Measurements from ENCODE around the gene OBI1. TPM values are rescaled to one million over a fixed set of nuclear protein-coding genes. Genes with fewer than 3 reads are reported as not detected.

Gene OBI1
- polyA plus RNA-seq, 2 of the 4 experiments (the other 2 are of a cell fraction) = 8.7 to 13.9 TPM

DNA sequence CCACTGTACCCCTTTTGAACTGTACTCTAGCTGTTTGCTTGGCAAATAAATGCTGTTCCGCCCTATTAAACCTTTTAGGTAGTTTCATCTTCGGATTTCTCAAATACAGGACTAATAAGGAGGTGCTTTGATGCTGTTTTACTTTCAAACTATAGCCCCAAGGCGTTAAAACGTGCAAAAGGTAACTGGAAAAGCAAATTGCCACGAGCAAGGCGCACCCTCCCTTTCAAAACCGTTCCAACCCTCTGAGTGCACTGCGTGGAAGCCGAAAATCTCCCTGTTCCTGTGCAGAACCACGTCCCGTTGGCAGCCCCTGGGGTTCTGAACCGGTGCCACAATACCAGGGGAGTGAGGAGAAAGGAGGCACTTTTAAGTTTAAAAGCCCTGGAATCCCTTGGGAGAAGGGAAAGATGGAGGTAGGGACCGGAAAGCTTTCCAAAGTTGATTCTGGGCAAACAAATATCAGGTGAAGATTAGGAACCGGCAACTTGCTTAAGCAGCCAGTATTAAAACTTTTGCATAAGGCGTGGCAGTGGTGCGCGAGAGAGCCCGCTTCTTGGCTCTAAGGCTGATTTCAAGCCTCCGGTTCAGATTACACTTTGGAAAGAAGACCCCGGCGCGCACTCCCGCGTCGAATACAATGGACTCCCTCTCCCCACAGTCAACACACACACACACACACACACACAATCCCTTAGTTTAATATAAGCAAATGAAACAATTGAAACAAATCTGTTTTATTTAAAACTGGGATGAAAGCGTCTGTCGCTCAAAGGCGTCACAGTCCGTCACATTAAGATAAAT lies 65.1 kb downstream of the OBI1 start:
- FAIRE-seq = no peak
- no peak for TF ChIP-seq PHF8 (IDR thresholded peaks at IDR 0.05; ENCODE audit: borderline replicate concordance, low read depth)
- no peak for TF ChIP-seq HOXA7 (CRISPR knock-in tag; IDR thresholded peaks at IDR 0.05)
- no peak for TF ChIP-seq ZC3H11A (IDR thresholded peaks at IDR 0.05)
- Histone ChIP-seq H3K4me3 (no peak overlapping the region), H3K4me2 (no peak overlapping the region), H3K27ac (no peak overlapping the region), H3K9me3 (no peaks in the 10 kb centered on the region), H3K4me1 (no peaks in the 10 kb centered on the region)
- CTCF ChIA-PET = no interaction called here
- 51% methylated on average over 29 of the region's 29 CpGs for WGBS (ENCODE audit: missing lambda C conversion rate)
- ATAC-seq = no peak
- DNase-seq (ENCODE audit: low read depth in 1 of 2, low spot score in 1 of 2) = no peak
- POLR2A ChIA-PET = no interaction called here

DNA sequence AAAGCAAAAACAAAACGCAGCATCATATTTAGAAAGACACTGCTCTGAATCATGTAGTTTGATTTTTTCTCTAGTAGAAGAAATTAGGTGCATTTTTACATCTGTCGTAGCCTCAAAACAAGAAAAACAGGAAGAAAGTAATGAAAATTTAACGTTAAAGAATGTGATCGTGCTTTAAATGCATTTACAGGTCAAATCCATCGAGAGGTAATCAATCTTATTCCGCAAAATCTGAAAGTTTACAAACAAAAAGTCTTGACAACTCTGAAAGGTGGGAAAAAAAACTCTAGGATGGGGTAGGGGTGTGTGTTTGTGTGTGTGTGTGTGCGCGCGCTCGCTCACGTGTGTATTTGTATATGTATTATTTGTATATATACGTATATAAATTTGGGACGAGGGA lies 65.8 kb downstream of the OBI1 start:
- Histone ChIP-seq H3K9me3 (no peaks in the 10 kb centered on the region), H3K4me3 (no peak overlapping the region), H3K4me2 (no peak overlapping the region), H3K4me1 (no peaks in the 10 kb centered on the region), H3K27ac (no peak overlapping the region)
- TF ChIP-seq EHMT2 (IDR thresholded peaks at IDR 0.05; ENCODE audit: low read depth) (no peak), POLR2AphosphoS2 (conservative IDR thresholded peaks at IDR 0.05; ENCODE audit: low read length) (no peak)
- FAIRE-seq (no peak), DNase-seq (ENCODE audit: low read depth in 1 of 2, low spot score in 1 of 2) (no peak), ATAC-seq (no peak)
- ChIA-PET CTCF (no interaction called here), POLR2A (no interaction called here)
- 23% methylated on average over 13 of the region's 13 CpGs for WGBS (ENCODE audit: missing lambda C conversion rate)

DNA sequence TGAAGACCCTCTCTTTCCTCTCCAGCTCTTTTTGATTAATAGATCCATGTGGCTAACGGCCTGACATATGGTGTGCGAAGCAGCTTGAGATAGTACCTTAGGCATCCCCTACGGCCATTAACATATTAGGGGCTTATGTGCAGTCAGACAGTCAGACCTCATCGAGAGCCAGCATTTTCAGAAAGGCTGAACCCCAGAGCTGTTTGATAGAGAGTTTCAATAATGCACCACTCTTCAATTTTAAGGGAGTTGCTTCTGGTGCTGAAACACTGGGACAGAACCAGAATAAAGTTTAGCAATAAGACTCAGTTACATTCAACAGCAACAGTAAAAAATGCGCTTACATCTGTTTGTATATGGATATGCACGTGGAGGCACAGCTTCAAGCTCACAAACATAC lies 66.4 kb downstream of the OBI1 start:
- TF ChIP-seq SMC3 (IDR thresholded peaks at IDR 0.05) (no peak), HDAC2 (IDR thresholded peaks at IDR 0.05) (no peak), NFE2L2 (conservative IDR thresholded peaks at IDR 0.05; ENCODE audit: low read length) (no peak), TP53 (CRISPR knock-in tag; IDR thresholded peaks at IDR 0.05) (no peak)
- TF ChIP-seq, protein P1, sequence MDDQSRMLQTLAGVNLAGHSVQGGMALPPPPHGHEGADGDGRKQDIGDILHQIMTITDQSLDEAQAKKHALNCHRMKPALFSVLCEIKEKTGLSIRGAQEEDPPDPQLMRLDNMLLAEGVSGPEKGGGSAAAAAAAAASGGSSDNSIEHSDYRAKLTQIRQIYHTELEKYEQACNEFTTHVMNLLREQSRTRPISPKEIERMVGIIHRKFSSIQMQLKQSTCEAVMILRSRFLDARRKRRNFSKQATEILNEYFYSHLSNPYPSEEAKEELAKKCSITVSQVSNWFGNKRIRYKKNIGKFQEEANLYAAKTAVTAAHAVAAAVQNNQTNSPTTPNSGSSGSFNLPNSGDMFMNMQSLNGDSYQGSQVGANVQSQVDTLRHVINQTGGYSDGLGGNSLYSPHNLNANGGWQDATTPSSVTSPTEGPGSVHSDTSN (IDR thresholded peaks at IDR 0.05) = no peak
- WGBS (ENCODE audit: missing lambda C conversion rate) = 2% methylated on average over 6 of the region's 6 CpGs
- DNase-seq (ENCODE audit: low read depth in 1 of 2, low spot score in 1 of 2) (no peak), FAIRE-seq (no peak), ATAC-seq (no peak)
- Histone ChIP-seq H3K9me3 (no peaks in the 10 kb centered on the region), H3K27ac (no peak overlapping the region), H3K4me3 (no peak overlapping the region), H3K4me2 (no peak overlapping the region), H3K4me1 (no peaks in the 10 kb centered on the region)
- CTCF ChIA-PET = no interaction called here
- POLR2A ChIA-PET = no interaction called here

DNA sequence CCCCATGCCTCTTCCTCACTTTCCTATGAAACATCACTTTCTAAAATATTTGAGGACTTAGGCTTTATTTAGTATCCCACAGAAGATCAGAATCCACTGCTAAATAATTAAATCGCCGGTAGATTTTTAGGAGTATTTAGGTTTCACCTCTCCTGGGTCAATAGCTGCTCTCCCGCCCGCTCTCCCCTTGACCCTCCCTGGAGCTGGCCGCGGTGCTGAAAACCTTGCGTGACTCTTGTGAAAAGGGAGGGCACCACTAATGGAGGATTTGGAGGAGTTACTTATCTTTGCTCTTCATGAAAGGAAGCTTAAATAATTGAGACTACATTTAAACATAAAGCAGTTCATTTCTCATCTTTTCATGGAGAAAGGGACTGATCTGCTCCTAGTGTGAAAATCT lies 69.7 kb downstream of the OBI1 start:
- FAIRE-seq = no peak
- no peak for DNase-seq (ENCODE audit: low read depth in 1 of 2, low spot score in 1 of 2)
- WGBS (ENCODE audit: missing lambda C conversion rate) = 0% methylated on average over 7 of the region's 7 CpGs
- Histone ChIP-seq H3K27ac (no peak overlapping the region), H3K4me3 (no peak overlapping the region), H3K9me3 (no peaks in the 10 kb centered on the region), H3K4me1 (no peaks in the 10 kb centered on the region), H3K4me2 (no peak overlapping the region)
- ATAC-seq = no peak
- TF ChIP-seq, protein P2, sequence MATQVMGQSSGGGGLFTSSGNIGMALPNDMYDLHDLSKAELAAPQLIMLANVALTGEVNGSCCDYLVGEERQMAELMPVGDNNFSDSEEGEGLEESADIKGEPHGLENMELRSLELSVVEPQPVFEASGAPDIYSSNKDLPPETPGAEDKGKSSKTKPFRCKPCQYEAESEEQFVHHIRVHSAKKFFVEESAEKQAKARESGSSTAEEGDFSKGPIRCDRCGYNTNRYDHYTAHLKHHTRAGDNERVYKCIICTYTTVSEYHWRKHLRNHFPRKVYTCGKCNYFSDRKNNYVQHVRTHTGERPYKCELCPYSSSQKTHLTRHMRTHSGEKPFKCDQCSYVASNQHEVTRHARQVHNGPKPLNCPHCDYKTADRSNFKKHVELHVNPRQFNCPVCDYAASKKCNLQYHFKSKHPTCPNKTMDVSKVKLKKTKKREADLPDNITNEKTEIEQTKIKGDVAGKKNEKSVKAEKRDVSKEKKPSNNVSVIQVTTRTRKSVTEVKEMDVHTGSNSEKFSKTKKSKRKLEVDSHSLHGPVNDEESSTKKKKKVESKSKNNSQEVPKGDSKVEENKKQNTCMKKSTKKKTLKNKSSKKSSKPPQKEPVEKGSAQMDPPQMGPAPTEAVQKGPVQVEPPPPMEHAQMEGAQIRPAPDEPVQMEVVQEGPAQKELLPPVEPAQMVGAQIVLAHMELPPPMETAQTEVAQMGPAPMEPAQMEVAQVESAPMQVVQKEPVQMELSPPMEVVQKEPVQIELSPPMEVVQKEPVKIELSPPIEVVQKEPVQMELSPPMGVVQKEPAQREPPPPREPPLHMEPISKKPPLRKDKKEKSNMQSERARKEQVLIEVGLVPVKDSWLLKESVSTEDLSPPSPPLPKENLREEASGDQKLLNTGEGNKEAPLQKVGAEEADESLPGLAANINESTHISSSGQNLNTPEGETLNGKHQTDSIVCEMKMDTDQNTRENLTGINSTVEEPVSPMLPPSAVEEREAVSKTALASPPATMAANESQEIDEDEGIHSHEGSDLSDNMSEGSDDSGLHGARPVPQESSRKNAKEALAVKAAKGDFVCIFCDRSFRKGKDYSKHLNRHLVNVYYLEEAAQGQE (IDR thresholded peaks at IDR 0.05) = peak; percentile 90
- TF ChIP-seq, protein P1 (IDR thresholded peaks at IDR 0.05) = no peak
- TF ChIP-seq EHMT2 (IDR thresholded peaks at IDR 0.05; ENCODE audit: low read depth) = peak; percentile 84
- ChIA-PET POLR2A (no interaction called here), CTCF (no interaction called here)
